Activated T-cell treated with anti-CD3 and anti-CD28 coated beads for 4 hours (primary cell): Measurements from ENCODE around the gene RPTOR.

Experiments
- DNase-seq: peaks from one replicate; pipeline ENCODE4 v3.0.0-alpha.2; 2020

The RPTOR gene

GRCh38 chr17:80887639-80888175 is 343.1 kb downstream of the RPTOR start:
- DNase-seq, result no peak

DNA sequence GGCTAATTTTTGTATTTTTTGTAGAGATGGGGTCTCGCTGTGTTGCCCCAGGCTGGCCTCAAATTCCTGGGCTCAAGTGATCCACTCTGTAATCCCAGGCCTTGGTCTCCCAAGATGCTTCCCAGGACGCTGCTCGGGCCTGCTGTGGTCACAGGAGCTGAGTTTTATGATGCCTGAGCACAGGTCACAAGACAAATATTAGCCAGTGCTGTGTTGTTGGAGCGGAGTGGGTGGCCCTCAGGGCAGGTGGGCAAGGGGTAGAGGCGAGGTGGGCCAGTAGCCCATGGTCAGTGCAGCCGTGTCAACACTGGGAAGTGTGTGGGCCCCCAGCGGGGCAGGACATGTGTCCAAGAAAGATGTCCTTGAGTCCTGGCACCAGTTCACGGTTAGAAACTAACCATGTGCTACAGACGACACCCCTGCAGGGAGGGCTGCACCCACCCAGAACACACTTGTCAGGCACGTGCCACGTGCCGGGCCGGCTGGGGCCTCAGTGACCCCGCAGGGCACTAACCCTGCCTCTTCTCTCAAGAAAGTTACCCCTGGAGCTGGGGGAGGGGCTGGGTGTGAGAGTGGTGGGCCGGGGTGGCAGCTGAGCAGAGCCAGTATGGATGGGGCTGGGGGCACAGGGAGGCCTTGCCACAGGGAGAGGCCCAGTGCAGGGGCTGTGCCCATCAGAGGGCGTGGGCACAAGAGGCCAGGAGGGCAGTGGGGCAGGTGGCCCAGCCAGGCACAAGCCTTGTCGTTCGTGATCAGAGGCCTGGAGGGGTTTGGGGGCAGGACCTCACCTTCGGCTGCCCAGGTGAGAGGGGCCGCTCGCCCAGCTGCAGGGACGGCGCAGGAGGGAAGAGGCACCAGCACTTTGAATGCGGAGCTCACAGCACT is 343.9 kb downstream of the RPTOR start:
- no peak for DNase-seq

- DNase-seq, result no peak
Measured at GRCh38 chr17:80889231-80890195, 344.9 kb downstream of the RPTOR start.

- no peak for DNase-seq
Measured at GRCh38 chr17:80890196-80890920, 345.7 kb downstream of the RPTOR start.

DNA sequence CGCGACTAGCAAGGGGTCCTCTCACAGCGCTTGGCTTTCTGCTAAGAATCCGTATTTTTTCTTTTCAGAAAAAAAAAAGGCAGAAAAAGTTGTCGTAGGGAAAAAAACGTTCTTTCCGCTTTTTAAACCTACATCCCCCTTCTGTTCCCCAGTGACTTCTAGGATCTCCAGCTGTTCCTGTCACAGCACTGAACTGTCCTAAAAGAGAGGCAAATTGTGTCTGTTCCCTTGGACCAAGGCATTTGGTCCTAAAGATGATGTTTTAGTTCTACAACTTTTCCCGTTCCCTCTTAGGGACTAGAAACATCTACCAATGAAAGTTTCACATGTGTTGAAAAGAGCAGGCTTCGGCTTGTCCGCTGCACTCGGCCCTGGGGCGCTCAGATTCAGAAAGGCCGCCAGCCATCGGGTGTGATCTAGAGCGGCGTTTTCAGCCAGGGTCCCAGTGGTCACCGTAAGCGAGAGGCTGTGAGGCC is 346.3 kb downstream of the RPTOR start:
- no peak for DNase-seq

DNA sequence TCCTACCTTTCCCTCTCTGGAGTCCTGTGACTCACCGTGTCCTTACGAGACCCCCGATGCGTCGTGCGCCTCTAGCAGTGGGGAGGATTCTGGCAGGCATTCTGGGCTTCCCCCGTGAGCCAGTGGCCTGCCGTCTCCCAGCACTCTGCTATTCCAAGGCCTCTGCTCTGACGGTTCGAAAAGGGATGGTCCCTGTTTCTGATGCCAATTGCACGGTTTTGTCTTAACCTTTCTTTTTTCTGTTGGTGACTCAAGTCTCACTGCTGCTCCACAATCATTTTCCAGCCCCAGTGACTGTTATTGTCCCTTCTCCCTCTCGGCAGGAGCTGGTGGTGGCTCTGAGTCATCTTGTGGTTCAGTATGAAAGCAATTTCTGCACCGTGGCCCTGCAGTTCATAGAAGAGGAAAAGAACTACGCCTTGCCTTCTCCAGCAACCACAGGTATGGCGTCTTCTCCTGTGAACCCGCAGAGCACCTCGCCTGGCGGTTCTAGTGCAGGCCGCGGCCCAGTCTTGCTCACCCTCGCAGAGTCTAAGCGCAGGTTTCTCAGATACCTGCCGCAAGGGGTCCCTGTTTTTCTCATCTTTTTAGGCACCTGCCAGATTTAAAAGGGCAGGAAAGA is 346.9 kb downstream of the RPTOR start:
- DNase-seq, result peak; percentile 53

- DNase-seq, result peak; percentile 78
Measured at GRCh38 chr17:80892019-80892855, 347.6 kb downstream of the RPTOR start.

DNA sequence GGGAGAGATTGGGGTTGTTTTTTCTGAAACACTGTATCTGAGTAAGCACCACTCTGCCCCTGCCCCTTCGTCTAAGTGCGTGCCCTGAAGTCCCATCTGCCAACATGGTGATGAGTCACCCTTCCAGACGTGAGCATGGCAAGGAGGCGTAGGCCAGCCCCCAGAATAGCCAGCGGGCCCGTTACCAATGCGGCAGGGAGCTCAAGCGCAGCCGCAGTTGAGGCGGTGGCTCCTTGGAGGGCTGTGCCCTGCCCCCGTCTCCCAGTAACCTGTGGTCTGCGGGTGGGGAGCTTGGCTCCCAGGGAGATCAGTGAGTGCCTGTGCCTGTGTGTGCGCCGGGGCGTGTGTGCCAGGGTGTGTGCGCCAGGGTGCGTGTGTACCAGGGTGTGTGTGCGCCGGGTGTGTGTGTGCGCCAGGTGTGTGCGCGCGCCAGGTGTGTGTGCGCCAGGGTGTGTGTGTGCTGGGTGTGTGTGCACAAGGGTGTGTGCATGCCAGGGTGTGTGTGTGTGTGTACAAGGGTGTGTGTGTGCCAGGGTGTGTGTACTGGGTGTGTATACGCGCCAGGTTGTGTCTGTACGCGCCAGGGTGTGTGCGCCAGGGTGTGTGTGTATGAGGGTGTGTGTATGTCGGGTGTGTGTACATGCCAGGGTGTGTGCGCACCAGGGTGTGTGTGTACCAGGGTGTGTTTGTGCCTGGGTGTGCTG is 348.4 kb downstream of the RPTOR start:
- DNase-seq, result peak; percentile 48

DNA sequence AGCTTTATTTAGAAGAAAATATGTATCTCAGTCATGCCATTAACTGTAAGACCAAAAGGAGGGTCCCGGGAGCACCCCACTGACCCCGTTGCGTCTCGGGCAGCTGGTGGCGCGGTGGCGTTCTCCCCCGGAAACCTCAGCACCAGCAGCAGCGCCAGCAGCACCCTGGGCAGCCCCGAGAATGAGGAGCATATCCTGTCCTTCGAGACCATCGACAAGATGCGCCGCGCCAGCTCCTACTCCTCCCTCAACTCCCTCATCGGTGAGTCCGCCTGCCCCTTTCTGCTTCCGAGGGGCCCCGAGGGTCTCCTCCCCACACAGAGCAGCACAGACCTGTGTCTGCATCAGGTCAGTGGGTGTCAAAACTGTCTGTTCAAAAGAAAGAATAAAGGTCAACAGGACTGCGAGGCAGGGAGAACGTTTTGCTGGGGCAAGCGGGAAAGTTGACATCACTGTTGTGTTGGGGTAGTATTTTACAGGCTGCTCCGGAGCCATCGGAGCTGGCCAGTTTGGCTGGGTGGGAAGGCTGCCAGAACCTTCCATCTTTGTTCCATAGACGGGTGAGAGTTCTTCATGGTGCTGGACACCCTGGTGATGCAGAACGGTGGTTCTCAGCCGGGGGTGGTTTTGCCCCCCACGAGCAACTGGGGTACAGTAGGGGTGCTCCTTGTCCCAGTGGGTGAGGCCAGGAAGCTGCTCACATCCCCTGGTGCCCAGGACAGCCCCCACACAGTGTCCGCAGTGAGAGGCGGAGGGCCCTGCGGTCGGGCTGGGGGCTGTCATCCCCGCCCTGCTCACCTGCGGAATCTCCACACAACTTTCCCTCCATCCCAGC is 349.2 kb downstream of the RPTOR start:
- no peak for DNase-seq

- no peak for DNase-seq
Measured at GRCh38 chr17:80894439-80894721, 349.7 kb downstream of the RPTOR start.

DNA sequence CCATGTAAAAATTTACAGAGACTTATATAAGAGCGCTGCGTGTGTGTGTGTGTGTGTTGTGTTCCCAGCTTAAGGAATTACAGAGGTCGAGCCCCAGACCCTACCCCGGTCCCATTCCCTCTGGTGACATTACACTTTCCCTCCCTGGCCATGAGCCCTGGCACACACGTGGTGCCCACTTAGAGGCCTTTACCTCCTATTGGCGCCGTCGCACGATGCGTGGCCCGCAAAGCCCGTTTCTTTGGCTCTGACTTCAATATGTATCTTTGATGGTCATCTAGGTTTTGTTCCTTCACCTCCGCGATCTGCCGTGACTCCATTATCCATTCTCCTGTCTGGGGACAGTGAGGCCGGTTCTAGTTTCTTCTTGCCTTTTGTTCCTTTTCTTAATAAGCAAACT is 350.1 kb downstream of the RPTOR start:
- no peak for DNase-seq

GRCh38 chr17:80895366-80895765 is 350.7 kb downstream of the RPTOR start:
- DNase-seq, result no peak

DNA sequence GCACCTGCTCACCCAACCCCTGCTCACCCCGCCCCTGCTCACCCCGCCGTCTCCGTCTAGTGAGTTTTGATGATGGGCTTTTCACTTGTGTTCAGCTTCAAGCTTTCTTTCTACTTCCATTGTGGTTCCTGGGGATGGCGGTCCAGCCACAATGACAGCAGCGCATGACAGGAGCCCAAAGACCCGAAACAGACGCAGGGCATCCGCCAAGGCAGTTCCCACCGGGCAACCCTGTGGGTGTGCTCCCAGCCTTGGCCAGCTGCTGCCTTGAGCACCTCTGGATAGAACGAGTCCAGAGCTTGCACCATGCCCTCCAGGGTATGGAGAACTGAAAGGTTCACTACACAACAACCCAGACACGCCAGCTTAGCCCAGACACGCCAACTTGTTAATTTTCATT is 354.1 kb downstream of the RPTOR start:
- no peak for DNase-seq

GRCh38 chr17:80899402-80900268 is 355.0 kb downstream of the RPTOR start:
- peak; percentile 78 for DNase-seq

DNA sequence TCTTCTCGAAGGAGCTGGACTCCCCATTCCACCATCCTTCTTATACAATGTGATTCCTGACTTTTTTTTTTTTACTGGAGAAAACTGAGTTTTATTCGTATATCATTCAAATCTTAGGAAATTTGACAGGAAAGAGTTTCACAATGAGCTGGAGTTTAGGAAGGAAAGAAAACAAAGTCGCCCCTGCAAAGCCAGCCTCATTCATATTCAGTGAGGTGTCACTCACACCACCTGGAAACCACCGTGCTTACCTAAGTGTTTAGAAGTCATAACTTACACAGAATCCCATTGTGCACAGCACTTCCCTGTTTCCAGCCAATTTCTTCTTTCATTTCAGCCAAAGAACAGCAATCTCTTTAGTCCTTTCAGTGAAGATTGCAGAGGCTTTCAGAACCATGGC is 356.7 kb downstream of the RPTOR start:
- no peak for DNase-seq

DNA sequence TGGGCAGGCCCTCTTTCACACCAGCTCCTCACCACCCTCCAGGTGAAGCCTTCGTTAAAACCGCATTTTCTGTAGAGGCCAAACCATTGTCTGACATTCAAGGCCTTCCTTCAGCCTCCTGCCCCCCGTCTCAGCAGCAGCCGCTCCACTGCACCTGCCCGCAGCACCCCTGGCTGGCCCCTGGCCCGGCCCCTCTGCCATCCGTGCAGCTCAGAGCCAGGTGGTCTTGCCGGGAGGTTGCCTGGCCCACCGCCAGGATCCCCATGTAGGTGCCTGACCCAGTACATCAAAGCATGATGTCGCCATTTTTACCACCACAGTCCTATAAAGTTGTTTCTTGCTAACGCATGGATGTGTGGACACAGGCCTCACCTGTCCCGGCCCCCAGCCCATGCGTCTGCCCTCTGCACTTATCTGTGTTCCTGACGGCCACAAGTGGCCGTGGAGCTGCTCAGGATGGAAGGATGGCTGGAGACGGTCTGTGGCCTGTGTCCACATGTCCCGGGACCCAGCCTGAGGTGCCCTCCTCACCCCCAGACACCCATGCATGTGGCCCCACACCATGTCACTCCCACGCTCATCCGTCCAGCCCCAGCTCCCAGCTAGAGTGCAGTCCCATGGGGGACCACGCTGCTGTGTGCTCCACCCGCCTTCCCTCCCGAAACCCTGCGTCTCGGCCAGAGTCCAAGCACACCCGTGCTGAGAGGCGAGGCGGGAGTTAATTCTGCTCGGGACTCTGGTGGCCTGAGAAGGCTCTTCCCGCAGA is 357.7 kb downstream of the RPTOR start:
- DNase-seq, result no peak

DNA sequence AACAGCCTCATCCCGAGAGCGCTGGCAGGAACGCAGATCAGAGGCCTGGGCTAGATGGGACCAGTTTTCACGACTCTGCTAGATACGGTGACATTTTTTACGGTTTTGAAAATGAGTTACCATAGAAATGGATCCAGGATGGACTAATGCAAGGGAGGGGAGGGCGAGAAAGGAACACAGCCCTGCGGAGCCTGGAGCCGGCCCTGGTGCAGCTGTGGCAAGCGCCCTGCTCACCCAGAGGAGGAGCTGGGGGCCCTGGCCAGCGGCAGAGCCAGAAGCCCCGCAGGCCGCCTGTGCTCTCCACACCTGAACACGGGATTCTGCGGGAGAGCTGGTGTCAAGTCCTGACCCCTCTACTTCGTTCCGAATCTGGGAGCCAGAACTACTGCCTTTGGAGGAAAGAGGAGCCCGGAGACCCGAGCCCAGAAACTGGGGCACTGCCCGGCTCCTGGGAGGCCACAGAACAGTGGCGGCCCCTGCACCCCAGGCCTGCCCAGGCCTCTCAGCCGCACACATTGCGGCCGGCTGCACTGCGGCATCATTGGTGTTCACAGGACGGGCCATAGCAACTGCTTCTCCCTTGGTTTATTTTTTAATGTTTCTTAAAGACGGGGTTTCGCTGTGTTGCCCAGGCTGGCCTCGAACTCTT is 358.4 kb downstream of the RPTOR start:
- no peak for DNase-seq
